ENCODE data around the gene SLCO1A2.

DNA sequence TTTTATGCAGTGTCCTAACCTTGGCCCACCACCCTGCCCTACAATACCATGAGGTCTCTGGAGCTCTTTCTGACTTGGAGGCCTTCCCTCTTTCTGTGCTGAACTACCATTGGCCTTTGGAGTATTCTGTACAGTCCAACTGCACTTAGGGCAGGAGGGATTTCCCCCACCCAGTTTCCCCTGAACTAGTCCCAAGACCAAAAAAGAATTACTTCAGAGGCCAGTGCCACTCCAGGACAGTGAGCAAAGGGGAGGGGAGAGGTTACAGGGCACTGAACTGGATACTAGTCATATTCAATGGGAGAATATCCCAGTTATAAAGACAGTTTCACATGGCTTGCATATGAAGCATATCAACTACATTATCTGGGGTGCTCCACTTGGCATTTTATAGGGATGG, 6.1 kb downstream of the SLCO1A2 start:
- TF ChIP-seq, protein P1, sequence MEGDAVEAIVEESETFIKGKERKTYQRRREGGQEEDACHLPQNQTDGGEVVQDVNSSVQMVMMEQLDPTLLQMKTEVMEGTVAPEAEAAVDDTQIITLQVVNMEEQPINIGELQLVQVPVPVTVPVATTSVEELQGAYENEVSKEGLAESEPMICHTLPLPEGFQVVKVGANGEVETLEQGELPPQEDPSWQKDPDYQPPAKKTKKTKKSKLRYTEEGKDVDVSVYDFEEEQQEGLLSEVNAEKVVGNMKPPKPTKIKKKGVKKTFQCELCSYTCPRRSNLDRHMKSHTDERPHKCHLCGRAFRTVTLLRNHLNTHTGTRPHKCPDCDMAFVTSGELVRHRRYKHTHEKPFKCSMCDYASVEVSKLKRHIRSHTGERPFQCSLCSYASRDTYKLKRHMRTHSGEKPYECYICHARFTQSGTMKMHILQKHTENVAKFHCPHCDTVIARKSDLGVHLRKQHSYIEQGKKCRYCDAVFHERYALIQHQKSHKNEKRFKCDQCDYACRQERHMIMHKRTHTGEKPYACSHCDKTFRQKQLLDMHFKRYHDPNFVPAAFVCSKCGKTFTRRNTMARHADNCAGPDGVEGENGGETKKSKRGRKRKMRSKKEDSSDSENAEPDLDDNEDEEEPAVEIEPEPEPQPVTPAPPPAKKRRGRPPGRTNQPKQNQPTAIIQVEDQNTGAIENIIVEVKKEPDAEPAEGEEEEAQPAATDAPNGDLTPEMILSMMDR (IDR thresholded peaks at IDR 0.05): no peak
- TF ChIP-seq POLR2AphosphoS5 (IDR thresholded peaks at IDR 0.05) (no peak), POLR2A (IDR thresholded peaks at IDR 0.05) (no peak)
